HepG2 (cell line): ENCODE measurements around the gene INSIG2. TPM values are rescaled to one million over a fixed set of nuclear protein-coding genes. Genes with fewer than 3 reads are reported as not detected.

Experiments used
- E2F1 ChIP-seq: sonication (generic); formaldehyde crosslinking; IDR thresholded peaks from 2 replicates; pipeline ENCODE4 v1.5.0; 2020; ENCODE audit warnings: missing genetic modification reagents
- GLI4 ChIP-seq: sonication (generic); formaldehyde crosslinking; IDR thresholded peaks from 2 replicates; pipeline ENCODE4 v1.5.1; 2020; ENCODE audit warnings: missing genetic modification reagents, mild to moderate bottlenecking, moderate library complexity, borderline replicate concordance
- HOXA3 ChIP-seq: sonication (generic); formaldehyde crosslinking; IDR thresholded peaks from 2 replicates; pipeline ENCODE4 v1.5.0; 2020; ENCODE audit warnings: missing genetic modification reagents
- KAT8 ChIP-seq: IDR thresholded peaks from 2 replicates; pipeline ENCODE4 v1.6.1; 2016; ENCODE audit warnings: missing genetic modification reagents, missing compliant biosample characterization
- KDM5A ChIP-seq: fragments of 200-600 bp; sonication (generic); IDR thresholded peaks from 2 replicates; pipeline ENCODE4 v1.7.0; 2018; ENCODE audit warnings: antibody characterized with exemption, mild to moderate bottlenecking, low read length, borderline replicate concordance
- KMT2B ChIP-seq: IDR thresholded peaks from 2 replicates; pipeline ENCODE4 v1.6.1; 2016; ENCODE audit warnings: missing genetic modification reagents, missing compliant biosample characterization
- MED1 ChIP-seq: sonication (generic); formaldehyde crosslinking; IDR thresholded peaks from 2 replicates; pipeline ENCODE4 v1.4.0; 2020; ENCODE audit warnings: missing genetic modification reagents
- RBFOX2 ChIP-seq: fragments of 200-400 bp; formaldehyde crosslinking; IDR thresholded peaks from 2 replicates; pipeline ENCODE4 v1.6.1; 2017; ENCODE audit warnings: low read depth, mild to moderate bottlenecking, low read length
- TAF1 ChIP-seq: sonication (generic); formaldehyde crosslinking; IDR thresholded peaks from 2 replicates; pipeline ENCODE4 v1.4.0; 2020; ENCODE audit warnings: missing genetic modification reagents
- TGIF2 ChIP-seq: IDR thresholded peaks from 2 replicates; pipeline ENCODE4 v1.6.1; 2016; ENCODE audit warnings: control low read depth, missing compliant biosample characterization
- XRCC5 ChIP-seq: fragments of 200-400 bp; formaldehyde crosslinking; optimal IDR thresholded peaks from 2 replicates; pipeline ENCODE3; 2017; ENCODE audit warnings: mild to moderate bottlenecking, low read length
- YEATS4 ChIP-seq: sonication (generic); formaldehyde crosslinking; IDR thresholded peaks from 2 replicates; pipeline ENCODE4 v1.4.0; 2020; ENCODE audit warnings: missing genetic modification reagents, borderline replicate concordance
- ZFP82 ChIP-seq: sonication (generic); formaldehyde crosslinking; IDR thresholded peaks from 2 replicates; pipeline ENCODE4 v1.5.1; 2020; ENCODE audit warnings: mild to moderate bottlenecking, missing genetic modification reagents, borderline replicate concordance
- ZNF205 ChIP-seq: IDR thresholded peaks from 2 replicates; pipeline ENCODE4 v1.6.1; 2018; ENCODE audit warnings: missing biosample characterization, missing genetic modification reagents
- ZNF580 ChIP-seq: IDR thresholded peaks from 2 replicates; pipeline ENCODE4 v1.6.1; 2016; ENCODE audit warnings: low read depth, borderline replicate concordance
- ZNF605 ChIP-seq: sonication (generic); formaldehyde crosslinking; IDR thresholded peaks from 2 replicates; pipeline ENCODE4 v1.8.0; 2022; ENCODE audit warnings: mild to moderate bottlenecking, missing genetic modification reagents
- ZNF766 ChIP-seq: sonication (generic); formaldehyde crosslinking; IDR thresholded peaks from 2 replicates; pipeline ENCODE4 v1.5.0; 2020; ENCODE audit warnings: missing genetic modification reagents, borderline replicate concordance
- polyA plus RNA-seq, 8 experiments: library from polyadenylated mRNA; depleted of rRNA in 3 of 8; stranded (reverse) in 7 of 8; unstranded in 1 of 8; fragments of >200 nt; fragmentation: Illumina TruSeq in 4 of 8; extraction: Trizol in 4 of 8; gene quantifications; 2 replicates each; pipeline versions ENCODE4 v1.2.1 to v1.2.3, GENCODE V29; 2011 to 2016; ENCODE audit warnings: low read depth in 4 of 8, missing spikeins in 1 of 8, mixed read lengths in 1 of 8; ENCODE audit not compliant: insufficient read depth in 1 of 8
- total RNA-seq, 5 experiments: library from RNA; depleted of rRNA; stranded (reverse); fragments of >200 nt; fragmentation: Illumina TruSeq; extraction: Trizol; gene quantifications; 2 replicates each; pipeline ENCODE4 v1.2.3, GENCODE V29; 2016; ENCODE audit warnings: low read depth in 1 of 5
- TF ChIP-seq, protein P1 (sequence below): sonication (generic); formaldehyde crosslinking; IDR thresholded peaks from 2 replicates; pipeline ENCODE4 v1.4.0; 2020; ENCODE audit warnings: missing genetic modification reagents
- TF ChIP-seq, protein P2 (sequence below), 2 experiments: IDR thresholded peaks; 2 replicates each; pipeline ENCODE4 v1.6.1; 2011 to 2012; ENCODE audit warnings: low read length in 2 of 2, borderline replicate concordance in 1 of 2, low read depth in 1 of 2, mild to moderate bottlenecking in 1 of 2, moderate library complexity in 1 of 2

The INSIG2 gene
- total and polyA plus RNA-seq, 2 of the 13 experiments (the other 11 are each of a cell fraction or from before 2014, with no cell fraction given): 73.5 to 481 TPM

DNA sequence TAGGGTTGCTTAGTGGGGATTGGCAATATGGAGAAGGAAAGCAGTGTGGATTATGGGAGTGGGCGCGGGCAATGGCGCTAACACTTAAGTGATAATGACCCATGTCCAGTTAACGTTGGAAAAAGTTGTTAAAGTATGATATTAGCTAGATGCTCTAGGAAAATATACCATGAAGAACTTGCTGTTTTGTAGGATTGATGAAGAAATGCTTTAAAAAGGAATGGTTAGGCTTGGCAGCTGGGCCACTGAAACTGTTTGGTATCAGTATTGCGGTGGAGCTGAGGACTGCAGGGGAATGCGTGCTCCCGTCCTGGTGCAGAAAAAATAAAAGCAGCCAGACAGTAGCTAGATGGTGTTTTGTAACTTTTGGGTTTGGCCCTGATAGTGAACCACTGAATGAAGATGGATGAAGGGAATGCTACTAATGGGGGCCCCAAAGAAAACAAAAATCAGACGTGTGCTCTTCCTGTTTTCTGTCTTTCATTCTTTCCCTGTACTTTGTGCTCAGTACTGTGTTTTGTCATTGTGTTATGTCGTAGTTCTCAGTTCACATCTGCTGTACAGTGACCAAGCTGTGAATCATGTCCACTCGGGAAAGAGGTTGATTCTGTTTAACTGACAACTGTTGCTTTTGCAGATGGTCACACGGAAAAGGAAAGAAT, 999 bp downstream of the INSIG2 start (continued):
- TF ChIP-seq E2F1 (CRISPR knock-in tag) (0 out of 2 replicates have a peak, but pooled peaks have one; percentile 17), TAF1 (peak; percentile 52), KMT2B (no peak; the same call in 1 of the 2 replicates), GLI4 (CRISPR knock-in tag) (no peak; the same call in 1 of the 2 replicates), YEATS4 (CRISPR knock-in tag) (peak; percentile 26; the same call in 1 of the 2 replicates), MED1 (peak; percentile 97), HOXA3 (CRISPR knock-in tag) (peak; percentile 68), TGIF2 (CRISPR knock-in tag) (peak; percentile 70; the same call in 1 of the 2 replicates), ZNF580 (CRISPR knock-in tag) (peak; percentile 49; the same call in 1 of the 2 replicates), ZNF205 (CRISPR knock-in tag) (peak; percentile 52; the same call in 1 of the 2 replicates), ZNF605 (CRISPR knock-in tag) (peak; percentile 83), KAT8 (CRISPR knock-in tag) (peak; percentile 19), KDM5A (0 out of 2 replicates have a peak, but pooled peaks have one; percentile 34), XRCC5 (peak; percentile 69), ZNF766 (0 out of 2 replicates have a peak, but pooled peaks have one; percentile 19), ZFP82 (CRISPR knock-in tag) (peak; percentile 43; the same call in 1 of the 2 replicates), RBFOX2 (peak; percentile 83)
- TF ChIP-seq, protein P1, sequence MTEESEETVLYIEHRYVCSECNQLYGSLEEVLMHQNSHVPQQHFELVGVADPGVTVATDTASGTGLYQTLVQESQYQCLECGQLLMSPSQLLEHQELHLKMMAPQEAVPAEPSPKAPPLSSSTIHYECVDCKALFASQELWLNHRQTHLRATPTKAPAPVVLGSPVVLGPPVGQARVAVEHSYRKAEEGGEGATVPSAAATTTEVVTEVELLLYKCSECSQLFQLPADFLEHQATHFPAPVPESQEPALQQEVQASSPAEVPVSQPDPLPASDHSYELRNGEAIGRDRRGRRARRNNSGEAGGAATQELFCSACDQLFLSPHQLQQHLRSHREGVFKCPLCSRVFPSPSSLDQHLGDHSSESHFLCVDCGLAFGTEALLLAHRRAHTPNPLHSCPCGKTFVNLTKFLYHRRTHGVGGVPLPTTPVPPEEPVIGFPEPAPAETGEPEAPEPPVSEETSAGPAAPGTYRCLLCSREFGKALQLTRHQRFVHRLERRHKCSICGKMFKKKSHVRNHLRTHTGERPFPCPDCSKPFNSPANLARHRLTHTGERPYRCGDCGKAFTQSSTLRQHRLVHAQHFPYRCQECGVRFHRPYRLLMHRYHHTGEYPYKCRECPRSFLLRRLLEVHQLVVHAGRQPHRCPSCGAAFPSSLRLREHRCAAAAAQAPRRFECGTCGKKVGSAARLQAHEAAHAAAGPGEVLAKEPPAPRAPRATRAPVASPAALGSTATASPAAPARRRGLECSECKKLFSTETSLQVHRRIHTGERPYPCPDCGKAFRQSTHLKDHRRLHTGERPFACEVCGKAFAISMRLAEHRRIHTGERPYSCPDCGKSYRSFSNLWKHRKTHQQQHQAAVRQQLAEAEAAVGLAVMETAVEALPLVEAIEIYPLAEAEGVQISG: peak; percentile 57; the same call in 1 of the 2 replicates
- TF ChIP-seq, protein P2, sequence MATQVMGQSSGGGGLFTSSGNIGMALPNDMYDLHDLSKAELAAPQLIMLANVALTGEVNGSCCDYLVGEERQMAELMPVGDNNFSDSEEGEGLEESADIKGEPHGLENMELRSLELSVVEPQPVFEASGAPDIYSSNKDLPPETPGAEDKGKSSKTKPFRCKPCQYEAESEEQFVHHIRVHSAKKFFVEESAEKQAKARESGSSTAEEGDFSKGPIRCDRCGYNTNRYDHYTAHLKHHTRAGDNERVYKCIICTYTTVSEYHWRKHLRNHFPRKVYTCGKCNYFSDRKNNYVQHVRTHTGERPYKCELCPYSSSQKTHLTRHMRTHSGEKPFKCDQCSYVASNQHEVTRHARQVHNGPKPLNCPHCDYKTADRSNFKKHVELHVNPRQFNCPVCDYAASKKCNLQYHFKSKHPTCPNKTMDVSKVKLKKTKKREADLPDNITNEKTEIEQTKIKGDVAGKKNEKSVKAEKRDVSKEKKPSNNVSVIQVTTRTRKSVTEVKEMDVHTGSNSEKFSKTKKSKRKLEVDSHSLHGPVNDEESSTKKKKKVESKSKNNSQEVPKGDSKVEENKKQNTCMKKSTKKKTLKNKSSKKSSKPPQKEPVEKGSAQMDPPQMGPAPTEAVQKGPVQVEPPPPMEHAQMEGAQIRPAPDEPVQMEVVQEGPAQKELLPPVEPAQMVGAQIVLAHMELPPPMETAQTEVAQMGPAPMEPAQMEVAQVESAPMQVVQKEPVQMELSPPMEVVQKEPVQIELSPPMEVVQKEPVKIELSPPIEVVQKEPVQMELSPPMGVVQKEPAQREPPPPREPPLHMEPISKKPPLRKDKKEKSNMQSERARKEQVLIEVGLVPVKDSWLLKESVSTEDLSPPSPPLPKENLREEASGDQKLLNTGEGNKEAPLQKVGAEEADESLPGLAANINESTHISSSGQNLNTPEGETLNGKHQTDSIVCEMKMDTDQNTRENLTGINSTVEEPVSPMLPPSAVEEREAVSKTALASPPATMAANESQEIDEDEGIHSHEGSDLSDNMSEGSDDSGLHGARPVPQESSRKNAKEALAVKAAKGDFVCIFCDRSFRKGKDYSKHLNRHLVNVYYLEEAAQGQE (IDR thresholded peaks at IDR 0.05; ENCODE audit: borderline replicate concordance in 1 of 2, low read depth in 1 of 2, low read length in 2 of 2): peak in 1 of 2 experiments; percentile 75; a peak in 2 of 4 replicates
